Keratinocyte (primary cell): ENCODE measurements around the gene LONP2. TPM values are rescaled to one million over a fixed set of nuclear protein-coding genes. Genes with fewer than 3 reads are reported as not detected.

Source experiments
- DNase-seq: peaks from one replicate; pipeline ENCODE4 v3.0.0-alpha.2; 2011; ENCODE audit warnings: low read depth, missing footprints, low spot score
- FAIRE-seq: peaks from 2 replicates; lab custom pipeline; 2011; peaks lifted over from hg19 to GRCh38; lab: Jason Lieb, UNC
- H2AFZ ChIP-seq: 2 replicates; pipeline ENCODE4 v1.6.0; 2012; ENCODE audit warnings: low read length, control low read depth, inconsistent platforms; ENCODE audit not compliant: control insufficient read depth
- H3K27ac ChIP-seq: 2 replicates; pipeline ENCODE4 v1.5.1; 2011; ENCODE audit warnings: low read length; ENCODE audit not compliant: control insufficient read depth, insufficient read depth
- H3K27me3 ChIP-seq: 3 replicates; pipeline ENCODE4 v1.6.0; 2011; ENCODE audit warnings: low read length; ENCODE audit not compliant: control insufficient read depth, insufficient read depth; ENCODE audit errors: extremely low read depth
- H3K36me3 ChIP-seq, 2 experiments: 2 replicates in 1 of 2; 3 replicates in 1 of 2; pipeline ENCODE4 v1.5.1; 2011; ENCODE audit warnings: low read length in 2 of 2, mild to moderate bottlenecking in 1 of 2; ENCODE audit not compliant: control insufficient read depth in 2 of 2, insufficient read depth in 2 of 2; ENCODE audit errors: extremely low read depth in 1 of 2
- H3K4me1 ChIP-seq: 3 replicates; pipeline ENCODE4 v1.5.1; 2011; ENCODE audit warnings: low read length; ENCODE audit not compliant: control insufficient read depth, insufficient read depth; ENCODE audit errors: extremely low read depth
- H3K4me2 ChIP-seq: 3 replicates; pipeline ENCODE4 v1.6.0; 2011; ENCODE audit warnings: low read depth, low read length; ENCODE audit not compliant: control insufficient read depth, insufficient read depth; ENCODE audit errors: extremely low read depth
- H3K4me3 ChIP-seq, 3 experiments: fragments of 200-600 bp in 1 of 3; sonication (generic) in 1 of 3; 2 replicates in 2 of 3; 3 replicates in 1 of 3; pipeline ENCODE4 v1.5.1; 2011 to 2016; ENCODE audit warnings: low read length in 3 of 3, mild to moderate bottlenecking in 3 of 3, control low read depth in 2 of 3, inconsistent platforms in 1 of 3, low read depth in 1 of 3, mixed read lengths in 1 of 3, mixed run types in 1 of 3, moderate library complexity in 1 of 3; ENCODE audit not compliant: control insufficient read depth in 2 of 3, insufficient read depth in 2 of 3; ENCODE audit errors: extremely low read depth in 1 of 3
- H3K79me2 ChIP-seq: 2 replicates; pipeline ENCODE4 v1.6.0; 2012; ENCODE audit warnings: low read length; ENCODE audit not compliant: control insufficient read depth, insufficient read depth
- H3K9ac ChIP-seq: 3 replicates; pipeline ENCODE4 v1.6.0; 2011; ENCODE audit warnings: low read length; ENCODE audit not compliant: control insufficient read depth, insufficient read depth; ENCODE audit errors: extremely low read depth
- H3K9me1 ChIP-seq: 3 replicates; pipeline ENCODE4 v1.6.0; 2011; ENCODE audit warnings: low read length; ENCODE audit not compliant: control insufficient read depth, insufficient read depth; ENCODE audit errors: extremely low read depth
- H3K9me3 ChIP-seq: 2 replicates; pipeline ENCODE4 v1.5.1; 2012; ENCODE audit warnings: low read depth, low read length; ENCODE audit not compliant: control insufficient read depth
- H4K20me1 ChIP-seq: 3 replicates; pipeline ENCODE4 v1.6.0; 2011; ENCODE audit warnings: low read length; ENCODE audit not compliant: control insufficient read depth, insufficient read depth; ENCODE audit errors: extremely low read depth
- CTCF ChIP-seq, 3 experiments: IDR thresholded peaks in 1 of 3; conservative IDR thresholded peaks in 1 of 3; optimal IDR thresholded peaks in 1 of 3; 2 replicates in 2 of 3; 3 replicates in 1 of 3; pipeline versions ENCODE3 to v1.5.1; 2011; ENCODE audit warnings: low read length in 3 of 3, mild to moderate bottlenecking in 3 of 3, moderate library complexity in 2 of 3, control low read depth in 1 of 3, inconsistent platforms in 1 of 3; ENCODE audit not compliant: insufficient read depth in 2 of 3; ENCODE audit errors: extremely low read depth in 1 of 3
- EZH2 ChIP-seq: IDR thresholded peaks from one replicate; pipeline ENCODE4 v1.6.1; 2012; ENCODE audit warnings: inconsistent platforms, mild to moderate bottlenecking, low read length, moderate library complexity
- dilution Hi-C: fragments of 300-500 bp; cut with MboI; formaldehyde crosslinking; loops from one replicate; pipeline ENCODE4 v1.7.0; 2020; ENCODE audit warnings: low sequenced_read_pairs; ENCODE audit not compliant: extremely low pct_ligation_motif_present
- polyA plus RNA-seq, 5 experiments: library from polyadenylated mRNA; depleted of rRNA in 3 of 5; stranded (reverse) in 3 of 5; stranded (forward) in 1 of 5; unstranded in 1 of 5; fragments of >200 nt; gene quantifications; 1 replicate in 1 of 5; 2 replicates in 3 of 5; 3 replicates in 1 of 5; pipeline versions ENCODE4 v1.2.1 to v1.2.3, GENCODE V29; 2011 to 2012; ENCODE audit warnings: missing spikeins in 2 of 5, low read depth in 1 of 5, low replicate concordance in 1 of 5

The LONP2 gene
- polyA plus RNA-seq, 1 donor (not counting 4 experiments of a cell fraction or from before 2014, with no cell fraction given), result 49.4 TPM

- no peaks in the 10 kb centered on the region for H3K9me3 ChIP-seq
- H3K79me2 ChIP-seq, result peaks cover 89% of the 10 kb centered on the region
- H2AFZ ChIP-seq, result peak overlapping the region; percentile 8
- DNase-seq (peak; percentile 61), FAIRE-seq (peak; percentile 65)
- peak overlapping the region; percentile 97 for H3K27ac ChIP-seq
- dilution Hi-C loops, result loop anchor here (25.0 kb wide), 1 partner anchor 146 kb away; no protein-coding TSS in a partner anchor
- H4K20me1 ChIP-seq, result peaks cover 6% of the 10 kb centered on the region
- H3K9me1 ChIP-seq, result no peaks in the 10 kb centered on the region
- peaks cover 39% of the 10 kb centered on the region for H3K4me1 ChIP-seq
- peak overlapping the region; percentile 84 for H3K9ac ChIP-seq
- H3K36me3 ChIP-seq, result peaks cover 4 to 7% of the 10 kb centered on the region in 2 experiments
- peak overlapping the region; percentile 42 to 71 (median 60) for H3K4me3 ChIP-seq
- no peaks in the 10 kb centered on the region for H3K27me3 ChIP-seq
- no peak for TF ChIP-seq EZH2
- H3K4me2 ChIP-seq, result peak overlapping the region; percentile 92
Measured at GRCh38 chr16:48366165-48367093, 122.3 kb downstream of the LONP2 start.

GRCh38 chr16:48367441-48368049, 123.4 kb downstream of the LONP2 start:
- peak overlapping the region; percentile 97 for H3K27ac ChIP-seq
- no peak overlapping the region for H2AFZ ChIP-seq
- no peaks in the 10 kb centered on the region for H3K9me1 ChIP-seq
- no peak for FAIRE-seq
- dilution Hi-C loops, result loop anchor here (25.0 kb wide), 1 partner anchor 145 kb away; no protein-coding TSS in a partner anchor
- peak overlapping the region; percentile 92 for H3K4me2 ChIP-seq
- H3K27me3 ChIP-seq, result no peaks in the 10 kb centered on the region
- peaks cover 41% of the 10 kb centered on the region for H3K4me1 ChIP-seq
- no peak for DNase-seq
- H4K20me1 ChIP-seq, result peaks cover 4% of the 10 kb centered on the region
- no peaks in the 10 kb centered on the region for H3K36me3 ChIP-seq
- H3K9me3 ChIP-seq, result no peaks in the 10 kb centered on the region
- H3K4me3 ChIP-seq, result no peak overlapping the region
- H3K79me2 ChIP-seq, result peaks cover 88% of the 10 kb centered on the region
- peak overlapping the region; percentile 84 for H3K9ac ChIP-seq
- TF ChIP-seq EZH2 (no peak), CTCF (optimal IDR thresholded peaks at IDR 0.05 in 1 of 3, IDR thresholded peaks at IDR 0.05 in 1 of 3, conservative IDR thresholded peaks at IDR 0.05 in 1 of 3; ENCODE audit: extremely low read depth in 1 of 3, insufficient read depth in 2 of 3, low read length in 3 of 3) (no peak)
